Measurements from ENCODE around the gene PXN. TPM values are rescaled to one million over a fixed set of nuclear protein-coding genes. Genes with fewer than 3 reads are reported as not detected.

Gene PXN
- total RNA-seq, 1 donor from 2014 or later: 54.5 TPM

DNA sequence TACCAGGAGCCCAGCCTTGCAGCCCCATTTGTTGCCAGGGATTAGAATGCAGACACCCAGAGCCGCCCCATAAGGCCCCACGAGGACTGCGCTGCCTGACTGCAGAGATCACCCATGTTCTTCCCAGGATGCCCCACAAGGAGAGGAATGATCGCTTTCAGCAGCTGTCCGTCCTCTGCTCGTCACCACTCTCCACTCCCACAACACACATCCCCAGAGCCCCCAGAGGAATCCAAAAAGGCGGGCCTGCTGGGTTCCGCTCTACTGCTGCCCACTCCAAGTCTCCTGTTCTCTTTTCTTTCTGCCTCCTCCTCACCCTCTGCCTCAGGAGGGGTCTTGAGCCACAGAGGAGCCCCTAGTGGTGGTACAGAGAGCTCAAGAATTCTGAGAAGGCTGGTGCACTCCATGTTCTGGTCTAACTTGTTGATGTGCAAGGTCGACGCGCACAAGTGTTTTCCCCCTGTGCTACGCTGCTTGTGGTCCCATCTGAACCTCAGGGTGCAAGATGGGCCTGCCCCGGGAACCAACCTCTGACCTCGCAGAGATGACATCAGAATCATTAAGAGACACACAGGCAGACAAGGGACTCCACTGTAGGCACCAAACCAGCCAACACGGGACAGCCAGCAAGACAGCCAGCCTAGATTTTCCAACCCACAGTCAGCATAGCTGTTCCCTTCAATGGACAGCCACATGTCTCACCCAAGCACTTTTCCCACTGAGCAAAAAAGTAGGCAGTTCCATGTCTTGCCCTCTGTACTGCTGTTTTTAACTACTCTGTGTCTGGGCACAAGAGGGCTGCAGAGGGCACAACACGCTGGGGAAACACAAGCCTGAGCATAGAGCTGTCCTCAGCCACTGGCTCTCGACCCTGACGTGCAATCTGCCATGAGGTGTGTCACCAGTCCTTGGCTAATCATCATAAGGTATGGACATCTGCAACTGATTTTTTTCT, 29.9 kb downstream of the PXN start:
- Mint-ChIP-seq H3K4me1 (peaks cover 55% of the 10 kb centered on the region), H3K27ac (ENCODE audit: unreplicated experiment) (peak overlapping the region; percentile 50), H3K4me3 (peak overlapping the region; percentile 14), H3K36me3 (ENCODE audit: low read depth) (no peaks in the 10 kb centered on the region), H3K27me3 (ENCODE audit: low read depth) (no peaks in the 10 kb centered on the region), H3K9me3 (no peaks in the 10 kb centered on the region)
- peak; percentile 52 for TF ChIP-seq CTCF (conservative IDR thresholded peaks at IDR 0.05)
- DNase-seq (ENCODE audit: low read depth, low spot score): no peak

- H3K36me3 Mint-ChIP-seq (ENCODE audit: low read depth): no peaks in the 10 kb centered on the region
- no peaks in the 10 kb centered on the region for H3K9me3 Mint-ChIP-seq
- H3K27me3 Mint-ChIP-seq (ENCODE audit: low read depth): no peaks in the 10 kb centered on the region
- peak overlapping the region; percentile 89 for H3K27ac Mint-ChIP-seq (ENCODE audit: unreplicated experiment)
- TF ChIP-seq CTCF (conservative IDR thresholded peaks at IDR 0.05): peak; percentile 63
- DNase-seq (ENCODE audit: low read depth, low spot score): peak; percentile 44
- H3K4me3 Mint-ChIP-seq: peak overlapping the region; percentile 43
- H3K4me1 Mint-ChIP-seq: peaks cover 63% of the 10 kb centered on the region
These were observed 30.7 kb downstream of the PXN start for GRCh38 chr12:120234643-120235368.

GRCh38 chr12:120231316-120232011, 34.1 kb downstream of the PXN start:
- H3K27me3 Mint-ChIP-seq (ENCODE audit: low read depth): no peaks in the 10 kb centered on the region
- H3K36me3 Mint-ChIP-seq (ENCODE audit: low read depth): no peaks in the 10 kb centered on the region
- peak overlapping the region; percentile 81 for H3K27ac Mint-ChIP-seq (ENCODE audit: unreplicated experiment)
- peak overlapping the region; percentile 63 for H3K4me3 Mint-ChIP-seq
- no peaks in the 10 kb centered on the region for H3K9me3 Mint-ChIP-seq
- DNase-seq (ENCODE audit: low read depth, low spot score): no peak
- peak; percentile 38 for TF ChIP-seq CTCF (conservative IDR thresholded peaks at IDR 0.05)
- peaks cover 85% of the 10 kb centered on the region for H3K4me1 Mint-ChIP-seq

- Mint-ChIP-seq H3K9me3 (no peaks in the 10 kb centered on the region), H3K27ac (ENCODE audit: unreplicated experiment) (peak overlapping the region; percentile 81), H3K36me3 (ENCODE audit: low read depth) (no peaks in the 10 kb centered on the region), H3K27me3 (ENCODE audit: low read depth) (no peaks in the 10 kb centered on the region), H3K4me3 (peak overlapping the region; percentile 63), H3K4me1 (peaks cover 82% of the 10 kb centered on the region)
- no peak for DNase-seq (ENCODE audit: low read depth, low spot score)
- no peak for TF ChIP-seq CTCF (conservative IDR thresholded peaks at IDR 0.05)
These were observed 34.6 kb downstream of the PXN start for GRCh38 chr12:120230974-120231315.

- TF ChIP-seq CTCF (conservative IDR thresholded peaks at IDR 0.05): no peak
- H3K36me3 Mint-ChIP-seq (ENCODE audit: low read depth): no peaks in the 10 kb centered on the region
- peaks cover 82% of the 10 kb centered on the region for H3K4me1 Mint-ChIP-seq
- H3K27ac Mint-ChIP-seq (ENCODE audit: unreplicated experiment): peak overlapping the region; percentile 75
- H3K4me3 Mint-ChIP-seq: peak overlapping the region; percentile 63
- H3K27me3 Mint-ChIP-seq (ENCODE audit: low read depth): no peaks in the 10 kb centered on the region
- DNase-seq (ENCODE audit: low read depth, low spot score): no peak
- no peaks in the 10 kb centered on the region for H3K9me3 Mint-ChIP-seq
These were observed 35.1 kb downstream of the PXN start for GRCh38 chr12:120230326-120230973.

Measured in neural crest cell (in vitro differentiated cells).